HG02884 (cell line): Measurements from ENCODE around the gene MANBA.

Source experiments
- ATAC-seq: cut with Tn5 transposase; IDR thresholded peaks from one replicate; pipeline ENCODE4 v1.9.1; 2021; ENCODE audit warnings: mild to moderate bottlenecking, moderate library complexity; ENCODE audit not compliant: unreplicated experiment

Gene MANBA

DNA sequence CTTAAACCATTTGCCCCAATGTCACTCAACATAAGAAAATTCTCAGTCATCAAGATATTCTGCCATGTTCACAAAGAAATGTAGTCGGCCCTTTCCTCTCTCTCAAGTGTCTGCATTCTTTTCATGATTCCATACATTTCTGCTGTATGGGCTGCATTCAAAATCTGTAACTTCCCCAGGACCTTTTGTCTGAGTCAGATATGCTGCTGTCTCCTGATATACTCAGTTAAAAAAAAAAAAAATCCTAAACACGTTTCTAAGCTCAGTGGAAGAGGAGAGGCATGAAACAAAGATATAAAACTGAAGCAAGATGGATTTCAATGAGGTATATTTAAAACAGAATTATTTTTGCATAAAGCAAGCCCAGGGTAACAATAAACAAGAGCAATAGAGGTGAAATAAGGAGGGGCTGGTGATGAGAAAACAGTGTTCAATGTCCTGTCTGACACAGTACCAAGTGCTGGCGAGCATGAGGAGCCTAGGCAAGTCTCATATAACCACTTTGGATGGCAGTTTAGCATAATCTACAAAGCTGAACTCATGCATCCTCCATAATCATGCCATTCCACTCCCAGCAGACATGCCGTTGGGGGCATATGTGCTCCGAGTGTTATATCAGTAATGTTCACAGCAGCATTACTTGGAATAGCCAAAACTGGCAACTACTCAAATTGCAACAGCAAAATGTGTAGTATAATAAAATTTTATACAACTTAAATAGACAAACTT is 76.7 kb downstream of the MANBA start:
- ATAC-seq = no peak

DNA sequence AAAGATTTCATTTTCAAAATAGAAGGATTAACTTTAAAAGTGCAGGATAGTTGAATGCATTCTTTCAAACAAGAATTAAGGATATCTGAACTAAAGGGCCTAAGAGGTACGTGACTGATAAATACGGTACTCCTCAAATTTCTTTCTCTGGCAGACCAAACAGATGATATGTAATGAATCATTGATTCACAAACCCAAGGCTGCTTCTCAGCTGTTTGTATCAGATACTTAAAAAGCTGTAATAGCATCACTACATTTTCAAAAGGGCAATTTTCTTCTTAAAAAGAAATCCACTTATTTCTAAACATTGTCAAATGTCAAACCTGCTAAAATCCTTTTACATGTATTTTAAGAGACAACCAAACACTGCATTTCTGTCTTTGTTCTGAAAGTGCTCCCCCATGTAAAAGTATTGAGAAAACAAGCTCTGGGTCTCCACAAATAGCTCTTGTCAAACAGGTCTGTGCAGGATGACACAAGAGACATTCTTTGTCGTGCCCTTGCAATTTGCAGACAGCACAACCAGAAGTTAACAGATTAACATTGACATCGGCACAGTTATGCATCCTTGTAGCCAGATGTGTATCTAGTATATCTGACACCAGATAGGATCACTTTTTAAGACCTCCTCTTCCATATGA is 82.0 kb downstream of the MANBA start:
- no peak for ATAC-seq

DNA sequence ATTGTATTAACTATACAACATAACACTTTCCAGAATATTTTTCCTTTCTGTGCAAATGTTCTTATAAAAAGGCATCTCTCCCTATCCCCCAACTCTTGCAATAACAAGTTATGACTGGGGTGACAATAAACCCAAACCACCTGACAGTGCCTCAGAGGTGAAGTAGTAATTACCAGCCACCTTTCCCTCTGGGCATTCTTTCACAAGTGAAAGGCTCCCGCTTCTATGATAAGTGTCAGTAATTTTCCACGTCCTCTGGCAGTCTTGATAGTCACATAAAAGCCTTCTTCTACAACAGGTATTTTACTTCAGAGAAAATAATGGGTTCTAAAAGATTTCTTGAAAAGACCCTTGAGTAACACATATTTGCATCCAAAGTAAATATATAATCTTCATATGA is 82.7 kb downstream of the MANBA start:
- no peak for ATAC-seq

DNA sequence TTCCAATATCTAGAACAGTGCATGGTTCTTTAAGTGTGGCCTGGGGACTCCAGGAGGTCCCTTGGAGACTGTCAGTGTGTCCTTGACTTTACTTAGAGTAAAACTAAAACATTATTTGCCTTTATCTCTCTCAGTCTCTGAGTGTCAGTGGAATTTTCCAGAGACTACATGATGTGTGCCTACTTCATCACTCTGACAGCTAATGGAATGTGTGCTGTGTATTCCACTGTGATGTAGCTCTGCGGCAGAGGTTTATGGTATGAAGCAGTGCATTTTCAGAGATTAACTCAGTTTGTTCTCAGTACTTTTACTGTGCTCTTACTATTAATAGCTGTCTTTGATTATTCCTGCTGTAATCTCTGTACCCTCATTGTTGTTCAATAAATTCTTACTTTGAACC is 85.6 kb downstream of the MANBA start:
- ATAC-seq = no peak

DNA sequence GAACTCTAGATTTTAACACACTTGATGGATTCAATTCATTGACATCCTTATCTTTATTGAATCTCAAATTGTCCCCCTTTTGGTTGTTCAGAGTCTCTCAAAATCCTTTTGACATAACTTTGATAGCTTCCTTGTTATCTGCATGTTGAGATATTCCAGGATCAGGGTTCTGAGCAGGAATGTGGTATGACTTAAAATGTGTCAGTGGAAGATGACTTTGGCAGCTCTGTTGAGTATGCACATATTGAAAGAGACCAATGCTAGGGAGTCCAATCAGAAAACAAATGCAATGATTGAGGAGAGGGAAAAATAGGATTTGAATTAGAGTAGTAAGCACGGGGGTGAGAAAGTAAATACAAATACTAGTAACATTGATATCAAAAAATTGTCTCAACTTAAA is 93.8 kb downstream of the MANBA start:
- no peak for ATAC-seq

DNA sequence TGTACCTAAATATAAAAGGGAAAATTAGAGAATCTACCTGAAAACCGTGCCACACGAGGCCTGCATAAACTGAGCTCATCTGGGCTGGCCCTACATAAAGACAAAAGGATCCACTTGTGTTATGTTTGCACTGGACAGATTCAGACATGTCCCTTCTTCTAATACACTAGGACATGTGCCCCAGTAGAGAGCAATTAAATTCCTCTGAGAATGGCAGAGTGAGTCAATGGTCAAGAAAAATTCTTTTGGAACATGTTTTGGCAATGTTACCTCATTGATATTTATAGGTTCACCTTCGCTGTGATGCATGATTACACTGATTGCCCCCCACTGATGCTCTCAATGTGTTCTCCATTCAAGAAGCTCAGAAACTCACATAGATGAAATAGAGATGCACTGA is 95.2 kb downstream of the MANBA start:
- no peak for ATAC-seq

DNA sequence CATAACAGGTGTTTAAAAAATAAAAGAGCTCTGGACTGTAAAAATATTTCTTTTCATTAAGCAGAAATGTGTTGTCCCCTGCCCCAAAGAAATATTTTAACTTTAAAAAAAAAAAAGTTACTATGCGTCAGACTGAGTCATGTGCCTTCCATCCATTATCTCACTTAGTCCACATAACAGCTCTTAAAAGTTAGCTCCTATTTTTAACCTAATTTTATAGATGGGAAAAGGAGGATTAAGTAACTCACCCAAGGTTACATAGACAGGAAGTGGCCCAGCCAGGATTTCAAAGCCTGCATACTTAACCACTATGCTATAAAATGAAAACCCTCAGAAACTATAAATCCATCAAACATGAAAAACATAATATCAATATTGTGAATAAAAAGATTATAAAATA is 97.7 kb downstream of the MANBA start:
- ATAC-seq = no peak

DNA sequence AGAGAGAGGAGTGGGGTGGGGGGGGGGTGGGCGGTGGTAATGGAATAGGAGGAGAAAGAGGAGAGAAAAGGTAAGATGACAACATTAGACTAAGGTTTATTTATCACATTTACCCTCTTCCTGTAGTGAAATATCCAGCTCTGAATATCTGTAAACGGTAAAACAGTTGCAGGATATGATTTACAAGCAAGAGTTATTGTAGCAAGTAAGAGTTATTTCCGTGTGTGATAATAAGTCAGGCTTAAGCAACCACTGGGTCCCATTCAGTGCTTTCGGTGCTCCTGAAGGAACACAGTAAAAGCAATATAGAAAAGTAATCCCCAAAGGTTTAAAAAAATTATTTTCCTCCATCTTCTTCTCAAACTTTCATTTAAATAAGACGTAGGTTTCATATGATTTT is 103.6 kb downstream of the MANBA start:
- ATAC-seq = no peak

DNA sequence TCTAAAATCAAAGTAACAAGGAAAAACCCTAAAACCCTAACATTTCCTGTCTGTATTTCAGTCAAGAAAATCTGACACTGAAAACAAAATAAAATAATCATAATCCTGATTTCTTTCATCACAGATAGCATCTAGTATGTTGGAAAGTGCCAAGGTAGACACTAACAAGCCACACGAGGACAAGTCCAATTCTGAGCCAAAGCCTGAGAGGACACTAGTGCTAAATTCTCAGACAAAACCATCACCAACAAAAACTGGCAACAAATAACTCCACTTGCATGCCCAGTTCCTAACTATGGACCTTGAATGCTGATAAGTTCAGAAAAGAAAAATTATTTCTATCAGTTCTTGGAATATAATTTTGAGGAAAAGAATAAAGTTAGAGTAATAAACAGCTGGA is 113.7 kb downstream of the MANBA start:
- no peak for ATAC-seq

DNA sequence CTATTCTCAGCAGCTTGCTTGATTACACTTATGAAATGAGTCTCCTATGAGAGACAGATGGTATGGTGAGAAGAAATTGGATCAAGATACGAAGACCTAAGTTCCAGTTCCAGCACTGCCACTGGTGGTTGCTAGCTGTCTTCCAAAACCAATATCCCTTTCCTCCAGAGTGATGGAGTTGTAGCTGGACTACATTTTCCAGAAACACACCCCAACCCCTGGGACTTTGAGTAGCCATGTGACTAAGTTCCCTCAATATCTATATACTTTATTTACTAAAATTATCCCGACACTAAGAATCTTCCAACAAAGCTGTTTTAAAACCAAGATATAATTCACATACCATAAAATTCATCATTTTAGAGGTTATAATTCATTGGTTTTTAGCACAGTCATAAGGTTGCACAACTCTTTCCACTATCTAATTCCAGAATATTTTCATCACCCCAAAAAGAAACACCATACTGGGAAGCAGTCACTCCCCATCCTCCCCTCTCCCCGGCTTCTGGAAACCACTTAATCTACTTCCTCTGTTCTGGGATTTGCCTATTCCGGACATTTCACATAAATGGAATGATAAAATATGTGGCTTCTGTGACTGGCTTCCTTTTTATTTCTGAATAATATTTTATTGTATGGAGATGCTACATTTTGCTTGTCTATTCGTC is 118.0 kb downstream of the MANBA start:
- no peak for ATAC-seq

DNA sequence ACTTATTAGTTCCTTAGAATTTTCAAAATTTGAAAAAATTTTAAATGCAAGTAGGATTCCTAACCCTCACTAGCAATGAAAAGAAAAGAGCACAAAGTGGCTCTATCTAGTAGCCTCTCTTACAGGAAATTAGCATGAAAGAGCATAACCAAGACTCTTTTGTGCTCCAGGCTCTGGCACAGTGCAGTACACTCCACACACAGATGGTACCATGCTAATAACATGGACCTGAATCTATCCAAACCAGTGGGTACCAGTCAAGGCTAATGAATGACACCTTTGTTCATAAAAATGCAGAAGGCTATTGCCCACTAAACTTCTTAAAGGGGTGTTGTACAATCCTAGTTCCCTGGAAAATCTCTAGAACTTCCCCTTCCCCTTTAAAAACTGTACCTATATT is 119.0 kb downstream of the MANBA start:
- ATAC-seq = no peak

DNA sequence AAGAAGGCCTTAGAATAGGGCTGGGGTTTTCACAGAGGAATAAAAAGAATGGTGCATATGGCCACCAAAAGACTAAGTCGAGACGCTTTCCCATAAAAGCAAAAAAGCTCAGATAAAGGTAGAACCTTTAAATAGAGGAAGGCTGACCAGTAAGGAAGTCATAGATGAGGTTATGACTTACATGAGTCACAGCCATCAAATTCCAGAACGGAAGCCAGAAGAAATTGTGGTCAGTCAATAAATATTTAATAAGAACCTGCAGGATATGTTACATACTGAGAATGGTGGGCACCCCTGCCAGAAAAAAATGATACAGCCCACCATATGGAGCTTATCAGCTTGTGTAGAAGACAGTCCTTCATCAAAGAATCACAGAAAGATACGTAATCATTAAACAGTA is 120.1 kb downstream of the MANBA start:
- ATAC-seq = no peak

DNA sequence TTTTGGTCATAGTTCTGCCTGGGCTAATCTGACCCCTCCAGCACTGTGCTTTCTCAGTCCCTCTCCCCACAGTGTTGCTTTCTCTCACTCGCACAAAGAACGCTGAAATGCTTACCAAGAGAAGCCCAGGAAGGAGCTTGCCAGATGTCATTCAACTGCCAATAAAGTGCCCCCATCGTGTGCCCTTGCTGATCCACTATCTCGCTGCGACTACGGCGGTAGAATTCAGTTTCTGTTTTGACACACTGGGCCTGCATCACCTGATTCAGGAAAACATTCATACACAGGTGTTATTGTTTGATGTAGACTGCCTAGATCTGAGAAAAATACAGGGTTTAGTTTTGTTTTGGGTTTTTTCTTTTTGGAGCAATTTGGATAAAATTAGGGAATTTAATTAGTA is 121.2 kb downstream of the MANBA start:
- ATAC-seq = no peak

DNA sequence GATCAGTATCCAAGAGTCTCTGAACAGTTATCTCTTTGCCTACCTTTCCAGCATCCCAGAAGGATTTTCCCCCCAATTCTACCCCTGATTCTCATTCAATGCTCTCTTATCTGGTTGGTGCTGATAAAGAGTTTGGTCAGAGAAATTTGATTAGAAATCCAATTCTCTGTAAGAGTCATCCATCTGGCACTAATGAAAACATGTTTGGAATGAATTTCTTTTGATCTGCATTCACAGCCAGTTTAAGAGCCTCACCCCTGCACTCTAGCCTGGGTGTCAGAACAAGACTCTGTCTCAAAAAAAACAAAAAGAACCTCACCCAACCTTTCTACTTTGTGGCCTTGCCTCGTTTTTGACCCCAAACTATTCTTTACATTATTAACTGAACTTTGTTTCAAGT is 122.1 kb downstream of the MANBA start:
- ATAC-seq = no peak

DNA sequence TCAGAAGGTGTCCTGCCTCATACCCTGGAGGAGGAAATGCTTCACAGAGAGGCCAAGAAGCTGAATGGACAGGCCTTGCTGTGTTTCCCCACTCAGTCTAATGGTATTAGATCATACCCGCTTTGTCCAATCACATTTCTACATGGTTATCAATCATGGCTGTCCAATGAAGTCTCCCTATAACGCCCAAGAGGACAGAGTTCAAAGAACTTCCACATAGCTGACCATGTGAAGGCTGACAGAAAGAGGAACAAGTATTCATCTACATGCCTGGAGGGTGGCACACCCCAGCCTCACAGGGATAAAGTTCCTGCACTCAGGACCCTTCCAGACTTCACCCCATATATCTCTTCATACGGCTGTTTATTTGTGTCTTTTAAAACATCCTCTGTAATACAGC is 123.4 kb downstream of the MANBA start:
- no peak for ATAC-seq

DNA sequence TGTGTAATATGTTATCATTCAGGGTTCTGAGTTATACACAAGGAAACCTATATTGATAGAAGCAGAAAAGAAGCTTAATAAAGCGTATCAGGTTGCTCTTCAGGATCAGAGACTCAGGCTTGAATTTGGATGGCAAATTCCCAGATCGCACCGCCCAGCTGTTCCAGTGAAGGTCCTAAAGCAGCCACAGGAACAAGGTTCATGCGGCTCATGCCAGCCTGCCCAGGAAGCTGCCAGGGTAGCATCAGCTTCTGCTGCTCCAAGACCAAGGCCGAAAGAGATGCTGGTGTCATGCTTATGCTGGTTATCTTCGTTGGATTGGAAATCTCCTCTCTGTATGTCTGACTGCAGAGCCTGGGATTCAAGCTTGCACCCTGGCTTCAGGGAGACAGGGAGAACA is 127.7 kb downstream of the MANBA start:
- ATAC-seq = no peak

DNA sequence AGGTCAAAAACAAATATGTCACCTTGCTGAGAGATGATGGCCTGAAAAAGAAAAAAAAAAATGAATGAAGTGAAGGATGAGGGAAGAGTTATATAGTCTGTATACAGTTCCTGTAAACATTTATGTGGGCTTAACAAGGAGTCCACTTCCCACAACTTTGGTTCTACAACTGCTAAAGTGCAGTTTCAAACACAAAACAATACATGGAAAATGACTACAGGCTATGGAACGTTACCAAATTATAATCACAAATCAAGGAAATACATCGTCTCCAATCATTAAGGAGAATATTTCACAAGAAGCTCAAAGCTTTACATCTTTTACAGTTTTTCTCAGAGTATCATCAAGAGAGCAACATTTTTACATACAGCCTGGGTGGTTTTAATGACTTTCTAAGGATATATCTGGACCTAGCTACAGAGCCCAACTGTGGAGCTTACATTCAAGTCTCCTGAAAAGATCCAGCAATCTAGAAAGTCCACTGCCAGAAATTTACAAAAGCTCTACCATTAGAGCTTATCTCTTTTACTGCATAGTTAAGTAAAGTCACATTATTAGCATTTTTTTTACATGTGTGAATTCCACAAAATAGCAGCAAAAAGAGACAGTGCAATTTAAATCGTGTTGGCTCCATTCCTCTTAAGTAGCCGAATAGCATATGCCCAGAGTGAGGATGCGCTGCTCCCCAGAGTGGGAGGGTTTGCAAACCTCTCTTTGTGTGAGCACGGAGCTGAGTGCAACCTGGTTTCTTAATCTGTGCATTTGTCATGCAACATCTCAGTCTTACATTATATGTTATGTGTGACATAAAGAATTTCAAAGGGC is 128.3 kb downstream of the MANBA start:
- no peak for ATAC-seq

DNA sequence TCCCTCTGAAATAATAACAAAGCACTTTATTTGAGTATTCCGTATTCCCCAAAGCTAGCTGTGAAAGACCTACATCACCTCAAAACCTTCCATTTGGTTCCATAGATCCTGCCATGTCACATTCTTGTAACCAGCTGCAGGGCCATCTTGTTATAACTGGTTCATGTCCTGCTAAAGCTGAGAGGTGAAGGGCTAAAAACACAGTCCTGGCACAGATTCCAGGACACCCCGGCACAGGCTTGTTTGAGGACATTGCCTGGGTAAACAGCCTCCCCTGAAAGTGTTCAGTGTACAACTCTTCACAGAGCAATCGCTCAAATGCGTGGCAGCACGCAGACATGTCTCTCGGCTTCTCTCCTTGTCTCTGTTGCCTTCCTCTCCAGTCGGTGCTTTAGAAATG is 129.2 kb downstream of the MANBA start:
- ATAC-seq = no peak

DNA sequence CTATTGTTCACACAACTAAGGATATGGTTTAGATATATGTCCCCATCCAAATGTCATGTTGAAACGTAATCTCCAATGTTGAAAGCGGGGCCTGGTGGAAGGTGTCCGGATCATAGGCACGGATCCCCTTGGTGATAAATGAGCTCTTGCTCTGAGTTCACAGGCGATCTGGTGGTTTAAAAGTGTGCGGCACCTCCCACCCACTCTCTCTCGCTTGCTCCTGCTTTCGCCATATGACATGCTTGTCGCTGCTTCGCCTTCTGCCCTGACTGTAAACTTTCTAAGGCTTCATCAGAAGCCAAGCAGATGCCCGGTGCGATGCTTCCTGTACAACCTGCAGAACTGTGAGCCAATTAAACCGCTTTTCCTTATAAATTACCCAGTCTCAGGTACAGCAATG is 131.1 kb downstream of the MANBA start:
- no peak for ATAC-seq

DNA sequence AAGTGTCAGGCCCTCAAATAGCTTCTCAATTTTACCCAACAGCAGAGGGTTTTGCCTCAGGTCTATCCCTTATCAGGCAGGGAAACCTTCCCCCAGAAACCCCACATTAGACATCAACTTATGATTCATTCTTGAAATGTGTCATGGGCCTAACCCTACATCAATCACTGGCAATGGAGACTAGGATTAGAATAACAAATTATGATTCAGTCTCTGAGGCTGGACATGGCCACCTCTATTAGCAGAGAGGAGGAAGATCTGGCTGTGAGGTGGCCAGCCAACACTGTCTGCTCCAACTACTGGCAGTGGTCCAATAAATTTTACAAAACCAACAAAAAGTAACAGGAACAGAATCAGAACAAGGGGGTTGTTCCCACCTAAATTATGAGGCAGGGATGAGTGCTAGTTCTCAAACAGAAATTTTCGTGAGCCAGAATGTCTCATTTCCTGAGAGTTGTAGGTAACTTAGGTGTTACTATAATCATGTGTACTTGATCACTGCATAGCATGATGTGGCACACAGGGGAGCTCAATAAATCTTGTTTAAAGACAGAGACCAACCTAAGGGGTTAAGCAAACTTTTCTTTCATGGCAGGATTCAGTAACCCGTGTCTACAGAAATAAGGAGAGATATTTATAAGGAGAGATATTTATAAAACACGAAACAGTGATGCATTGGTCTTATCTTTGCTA is 132.8 kb downstream of the MANBA start:
- no peak for ATAC-seq
